H9 (cell line): ENCODE measurements around the gene VPS18. TPM values are rescaled to one million over a fixed set of nuclear protein-coding genes. Genes with fewer than 3 reads are reported as not detected.

Experiments
- DNase-seq: peaks from one replicate; pipeline ENCODE4 v3.0.0-alpha.2; 2017
- H2AFZ ChIP-seq: one replicate; pipeline ENCODE4 v1.6.1; 2013; ENCODE audit warnings: mild to moderate bottlenecking, low read length, control low read depth, moderate library complexity
- H2AK5ac ChIP-seq: 2 replicates; pipeline ENCODE4 v1.6.1; 2013; ENCODE audit warnings: low read length, control low read depth, mixed read lengths; ENCODE audit not compliant: insufficient read length
- H2BK120ac ChIP-seq: one replicate; pipeline ENCODE4 v1.6.1; 2013; ENCODE audit warnings: low read depth, mild to moderate bottlenecking, low read length, control low read depth, inconsistent platforms; ENCODE audit not compliant: poor library complexity, severe bottlenecking
- H2BK12ac ChIP-seq: 2 replicates; pipeline ENCODE4 v1.6.1; 2013; ENCODE audit warnings: low read length, control low read depth, mixed read lengths, low read depth; ENCODE audit not compliant: insufficient read length
- H2BK15ac ChIP-seq: 2 replicates; pipeline ENCODE4 v1.6.1; 2013; ENCODE audit warnings: low read depth, low read length, control low read depth
- H2BK20ac ChIP-seq: one replicate; pipeline ENCODE4 v1.6.1; 2013; ENCODE audit warnings: low read depth, mild to moderate bottlenecking, low read length, control low read depth, inconsistent platforms; ENCODE audit not compliant: poor library complexity, severe bottlenecking
- H2BK5ac ChIP-seq: 2 replicates; pipeline ENCODE4 v1.6.1; 2013; ENCODE audit warnings: low read length, control low read depth, mixed read lengths; ENCODE audit not compliant: insufficient read length
- H3K14ac ChIP-seq: 2 replicates; pipeline ENCODE4 v1.6.1; 2013; ENCODE audit warnings: low read length, control low read depth; ENCODE audit not compliant: insufficient read depth
- H3K18ac ChIP-seq: 2 replicates; pipeline ENCODE4 v1.6.1; 2013; ENCODE audit warnings: low read depth, mild to moderate bottlenecking, mixed read lengths, low read length, control low read depth; ENCODE audit not compliant: insufficient read length
- H3K23ac ChIP-seq: 2 replicates; pipeline ENCODE4 v1.6.1; 2013; ENCODE audit warnings: low read length, control low read depth, mixed read lengths, low read depth; ENCODE audit not compliant: insufficient read length
- H3K23me2 ChIP-seq: 2 replicates; pipeline ENCODE4 v1.6.1; 2013; ENCODE audit warnings: low read depth, mild to moderate bottlenecking, mixed read lengths, low read length, control low read depth; ENCODE audit not compliant: insufficient read length, poor library complexity, severe bottlenecking
- H3K27ac ChIP-seq: 2 replicates; pipeline ENCODE4 v1.5.1; 2013; ENCODE audit warnings: low read length, control low read depth, mixed read lengths, low read depth; ENCODE audit not compliant: insufficient read length
- H3K27me3 ChIP-seq: 2 replicates; pipeline ENCODE4 v1.6.1; 2013; ENCODE audit warnings: low read length, control low read depth, inconsistent platforms; ENCODE audit not compliant: insufficient read depth
- H3K4ac ChIP-seq: 2 replicates; pipeline ENCODE4 v1.6.1; 2013; ENCODE audit warnings: low read depth, mild to moderate bottlenecking, control low read depth, inconsistent platforms, low read length, moderate library complexity
- H3K4me1 ChIP-seq: 2 replicates; pipeline ENCODE4 v1.6.1; 2013; ENCODE audit warnings: low read length, control low read depth, inconsistent platforms; ENCODE audit not compliant: insufficient read depth
- H3K4me2 ChIP-seq: 2 replicates; pipeline ENCODE4 v1.6.1; 2013; ENCODE audit warnings: low read length, control low read depth, mixed read lengths; ENCODE audit not compliant: insufficient read length, insufficient read depth
- H3K56ac ChIP-seq: 2 replicates; pipeline ENCODE4 v1.6.1; 2013; ENCODE audit warnings: low read depth, mild to moderate bottlenecking, mixed read lengths, low read length, control low read depth; ENCODE audit not compliant: insufficient read length
- H3K79me1 ChIP-seq: 2 replicates; pipeline ENCODE4 v1.6.1; 2013; ENCODE audit warnings: low read depth, mild to moderate bottlenecking, moderate library complexity, low read length, control low read depth, inconsistent platforms; ENCODE audit not compliant: insufficient read depth, poor library complexity, severe bottlenecking
- H3K79me2 ChIP-seq: 2 replicates; pipeline ENCODE4 v1.6.1; 2013; ENCODE audit warnings: low read length, control low read depth, inconsistent platforms; ENCODE audit not compliant: insufficient read depth
- H3K9ac ChIP-seq: 2 replicates; pipeline ENCODE4 v1.6.1; 2013; ENCODE audit warnings: low read length, control low read depth, mixed read lengths; ENCODE audit not compliant: insufficient read length; ENCODE audit errors: extremely low read depth
- H3K9me3 ChIP-seq: one replicate; pipeline ENCODE4 v1.6.1; 2013; ENCODE audit warnings: low read depth, low read length, inconsistent platforms; ENCODE audit not compliant: control insufficient read depth
- H3T11ph ChIP-seq: one replicate; pipeline ENCODE4 v1.6.1; 2013; ENCODE audit warnings: mild to moderate bottlenecking, low read length, control low read depth, inconsistent platforms
- H4K20me1 ChIP-seq: one replicate; pipeline ENCODE4 v1.6.1; 2013; ENCODE audit not compliant: control insufficient read depth, insufficient read length, insufficient read depth
- H4K5ac ChIP-seq: 2 replicates; pipeline ENCODE4 v1.6.1; 2013; ENCODE audit warnings: low read depth, mild to moderate bottlenecking, mixed read lengths, low read length, control low read depth; ENCODE audit not compliant: insufficient read length
- H4K8ac ChIP-seq: replicated peaks from 2 replicates; pipeline ENCODE4 v1.6.1; 2013; ENCODE audit warnings: low read length, control low read depth, mixed read lengths, low read depth; ENCODE audit not compliant: insufficient read length
- H4K91ac ChIP-seq: 2 replicates; pipeline ENCODE4 v1.6.1; 2013; ENCODE audit warnings: low read depth, mild to moderate bottlenecking, moderate library complexity, mixed read lengths, low read length, control low read depth; ENCODE audit not compliant: insufficient read length
- H3K27ac Mint-ChIP-seq, 3 experiments: 2 replicates in 2 of 3; 3 replicates in 1 of 3; pipeline ENCODE4 v1.8.0; 2020 to 2021; ENCODE audit warnings: mixed read lengths in 3 of 3, mild to moderate bottlenecking in 1 of 3, moderate library complexity in 1 of 3
- H3K27me3 Mint-ChIP-seq: 2 replicates; pipeline ENCODE4 v1.8.0; 2021; ENCODE audit warnings: low read depth, mild to moderate bottlenecking, moderate library complexity, mixed read lengths
- H3K36me3 Mint-ChIP-seq, 3 experiments: 2 replicates in 2 of 3; 3 replicates in 1 of 3; pipeline ENCODE4 v1.8.0; 2020 to 2021; ENCODE audit warnings: low read depth in 3 of 3, mixed read lengths in 3 of 3; ENCODE audit not compliant: insufficient read depth in 1 of 3
- H3K4me1 Mint-ChIP-seq, 2 experiments: 2 replicates each; pipeline ENCODE4 v1.8.0; 2020; ENCODE audit warnings: mixed read lengths in 2 of 2
- H3K4me3 Mint-ChIP-seq, 2 experiments: 2 replicates in 1 of 2; 3 replicates in 1 of 2; pipeline ENCODE4 v1.8.0; 2020 to 2021; ENCODE audit warnings: mild to moderate bottlenecking in 2 of 2, mixed read lengths in 2 of 2, moderate library complexity in 1 of 2
- H3K9me3 Mint-ChIP-seq, 2 experiments: 2 replicates in 1 of 2; 3 replicates in 1 of 2; pipeline ENCODE4 v1.8.0; 2020; ENCODE audit warnings: mild to moderate bottlenecking in 2 of 2, mixed read lengths in 2 of 2, moderate library complexity in 1 of 2
- CTCF ChIP-seq: fragments of 200-600 bp; sonication (generic); conservative IDR thresholded peaks from 3 replicates; pipeline ENCODE4 v1.8.0; 2021; ENCODE audit warnings: antibody characterized with exemption, mild to moderate bottlenecking
- WGBS: extraction: QIAGEN DNeasy Blood & Tissue Kit; methylation state at CpG from one replicate; pipeline ENCODE4 v1.1.7; 2013; ENCODE audit warnings: missing lambda C conversion rate, low lambda C conversion rate, mixed read lengths; ENCODE audit not compliant: insufficient read length; ENCODE audit errors: extremely low coverage; 5-methylcytosine and 5-hydroxymethylcytosine counted together
- total RNA-seq: library from RNA; stranded (reverse); gene quantifications from 2 replicates; pipeline ENCODE4 v1.2.1, GENCODE V29; 2021

The VPS18 gene
- total RNA-seq, 1 experiment from 2014 or later = 45.0 TPM

GRCh38 chr15:40899536-40900207 lies 5.4 kb downstream of the VPS18 start:
- Mint-ChIP-seq H3K4me3 (no peak overlapping the region), H3K4me1 (peaks cover 6 to 11% of the 10 kb centered on the region in 2 experiments), H3K36me3 (peaks cover 33 to 86% (median 70%) of the 10 kb centered on the region in 3 experiments), H3K27ac (no peak overlapping the region), H3K9me3 (no peaks in the 10 kb centered on the region; a peak in 1 of 5 replicates), H3K27me3 (no peaks in the 10 kb centered on the region; the same call in none of the 2 replicates)
- Histone ChIP-seq H3K27ac (no peak overlapping the region), H3K79me2 (peaks cover 7% of the 10 kb centered on the region), H2BK12ac (no peak overlapping the region), H3K27me3 (no peaks in the 10 kb centered on the region), H3K9me3 (no peaks in the 10 kb centered on the region), H3K23ac (no peak overlapping the region), H4K5ac (no peak overlapping the region), H2BK20ac (no peak overlapping the region), H3K18ac (no peak overlapping the region), H3K9ac (no peak overlapping the region), H2BK120ac (no peak overlapping the region), H4K8ac (no peak overlapping the region), H2AFZ (no peak overlapping the region), H3K56ac (no peak overlapping the region), H3T11ph (no peak overlapping the region), H3K4me1 (no peaks in the 10 kb centered on the region; the same call in 1 of the 2 replicates), H3K4me2 (no peak overlapping the region), H3K4ac (no peak overlapping the region), H3K14ac (no peak overlapping the region), H2BK5ac (no peak overlapping the region), H3K23me2 (peaks cover 7% of the 10 kb centered on the region), H4K91ac (no peak overlapping the region), H4K20me1 (no peaks in the 10 kb centered on the region), H3K79me1 (peaks cover 3% of the 10 kb centered on the region), H2AK5ac (no peak overlapping the region), H2BK15ac (no peak overlapping the region)
- TF ChIP-seq CTCF = no peak
- WGBS = no CpG with 5 or more reads among the region's 33 CpGs
- DNase-seq = no peak
